Duodenal mucosa (tissue), 2 donors: ENCODE results near the gene IL21.

Experiments
- H3K27ac ChIP-seq: one replicate; pipeline ENCODE4 v1.7.0; 2013; ENCODE audit warnings: low read depth, low read length
- H3K27me3 ChIP-seq, 2 donors: one replicate each; pipeline ENCODE4 v1.7.0; 2013; ENCODE audit warnings: low read length in 2 of 2, control low read depth in 1 of 2; ENCODE audit not compliant: insufficient read depth in 2 of 2, control insufficient read depth in 1 of 2
- H3K36me3 ChIP-seq, 2 donors: one replicate each; pipeline ENCODE4 v1.7.0; 2013; ENCODE audit warnings: low read length in 2 of 2, control low read depth in 1 of 2; ENCODE audit not compliant: insufficient read depth in 2 of 2, control insufficient read depth in 1 of 2
- H3K4me1 ChIP-seq, 2 donors: one replicate each; pipeline ENCODE4 v1.7.0; 2013; ENCODE audit warnings: low read length in 2 of 2, control low read depth in 1 of 2; ENCODE audit not compliant: insufficient read depth in 2 of 2, control insufficient read depth in 1 of 2
- H3K4me3 ChIP-seq, 2 donors: one replicate each; pipeline ENCODE4 v1.7.0; 2013; ENCODE audit warnings: low read length in 2 of 2, low read depth in 1 of 2
- H3K9ac ChIP-seq, 2 donors: one replicate each; pipeline ENCODE4 v1.7.0; 2013; ENCODE audit warnings: low read length in 2 of 2, low read depth in 1 of 2
- H3K9me3 ChIP-seq, 2 donors: one replicate each; pipeline ENCODE4 v1.7.0; 2013; ENCODE audit warnings: low read length in 2 of 2, control low read depth in 1 of 2; ENCODE audit not compliant: control insufficient read depth in 1 of 2

IL21 gene

GRCh38 chr4:122621016-122621507, at the start of gene IL21:
IL21 (minus strand) TSS chr4:122621066; CDS start chr4:122621011, 55 bp downstream.
- H3K27ac ChIP-seq: no peak within 1 kb of the TSS

GRCh38 chr4:122669911-122670738, 49.3 kb upstream of the IL21 start:
- H3K4me1 ChIP-seq: no peaks in the 10 kb centered on the region
- no peaks in the 10 kb centered on the region for H3K27me3 ChIP-seq
- no peaks in the 10 kb centered on the region for H3K36me3 ChIP-seq
- H3K9me3 ChIP-seq: no peaks in the 10 kb centered on the region
- no peak overlapping the region for H3K4me3 ChIP-seq
- no peak overlapping the region for H3K9ac ChIP-seq
- H3K27ac ChIP-seq: no peak overlapping the region

More at GRCh38 chr4:122621016-122621507, at the start of gene IL21:
- H3K4me3 ChIP-seq: no peak within 1 kb of the TSS
- no peaks in the 10 kb centered on the region for H3K36me3 ChIP-seq
- no peaks in the 10 kb centered on the region for H3K27me3 ChIP-seq
- no peaks in the 10 kb centered on the region for H3K9me3 ChIP-seq
- H3K4me1 ChIP-seq: no peaks in the 10 kb centered on the region
- H3K9ac ChIP-seq: no peak within 1 kb of the TSS

- no peak overlapping the region for H3K27ac ChIP-seq
- no peaks in the 10 kb centered on the region for H3K27me3 ChIP-seq
- no peaks in the 10 kb centered on the region for H3K9me3 ChIP-seq
- H3K36me3 ChIP-seq: no peaks in the 10 kb centered on the region
- H3K9ac ChIP-seq: no peak overlapping the region
- no peaks in the 10 kb centered on the region for H3K4me1 ChIP-seq
- H3K4me3 ChIP-seq: no peak overlapping the region
These were observed 47.4 kb upstream of the IL21 start for GRCh38 chr4:122668241-122668640.

GRCh38 chr4:122666527-122667245, 45.8 kb upstream of the IL21 start:
- Histone ChIP-seq H3K27me3 (no peaks in the 10 kb centered on the region), H3K9ac (no peak overlapping the region), H3K9me3 (no peaks in the 10 kb centered on the region), H3K4me1 (no peaks in the 10 kb centered on the region), H3K36me3 (no peaks in the 10 kb centered on the region), H3K4me3 (no peak overlapping the region), H3K27ac (no peak overlapping the region)

GRCh38 chr4:122665161-122665929, 44.5 kb upstream of the IL21 start:
- H3K27ac ChIP-seq: no peak overlapping the region
- H3K4me3 ChIP-seq: no peak overlapping the region
- H3K9me3 ChIP-seq: no peaks in the 10 kb centered on the region
- H3K4me1 ChIP-seq: no peaks in the 10 kb centered on the region
- no peak overlapping the region for H3K9ac ChIP-seq
- H3K36me3 ChIP-seq: no peaks in the 10 kb centered on the region
- H3K27me3 ChIP-seq: no peaks in the 10 kb centered on the region

- Histone ChIP-seq H3K9me3 (no peaks in the 10 kb centered on the region), H3K4me1 (no peaks in the 10 kb centered on the region), H3K36me3 (no peaks in the 10 kb centered on the region), H3K9ac (no peak overlapping the region), H3K27me3 (no peaks in the 10 kb centered on the region), H3K4me3 (no peak overlapping the region), H3K27ac (no peak overlapping the region)
These were observed 43.1 kb upstream of the IL21 start for GRCh38 chr4:122663814-122664610.

GRCh38 chr4:122663291-122663690, 42.4 kb upstream of the IL21 start:
- H3K27ac ChIP-seq: no peak overlapping the region
- H3K4me3 ChIP-seq: no peak overlapping the region
- H3K36me3 ChIP-seq: no peaks in the 10 kb centered on the region
- no peaks in the 10 kb centered on the region for H3K27me3 ChIP-seq
- no peaks in the 10 kb centered on the region for H3K9me3 ChIP-seq
- H3K9ac ChIP-seq: no peak overlapping the region
- no peaks in the 10 kb centered on the region for H3K4me1 ChIP-seq

- no peaks in the 10 kb centered on the region for H3K4me1 ChIP-seq
- no peak overlapping the region for H3K27ac ChIP-seq
- no peaks in the 10 kb centered on the region for H3K27me3 ChIP-seq
- no peaks in the 10 kb centered on the region for H3K36me3 ChIP-seq
- no peaks in the 10 kb centered on the region for H3K9me3 ChIP-seq
- H3K9ac ChIP-seq: no peak overlapping the region
- no peak overlapping the region for H3K4me3 ChIP-seq
These were observed 41.8 kb upstream of the IL21 start for GRCh38 chr4:122662701-122663100.

GRCh38 chr4:122661176-122662160, 40.6 kb upstream of the IL21 start:
- no peaks in the 10 kb centered on the region for H3K4me1 ChIP-seq
- no peak overlapping the region for H3K27ac ChIP-seq
- H3K27me3 ChIP-seq: no peaks in the 10 kb centered on the region
- H3K4me3 ChIP-seq: no peak overlapping the region
- no peaks in the 10 kb centered on the region for H3K36me3 ChIP-seq
- no peak overlapping the region for H3K9ac ChIP-seq
- H3K9me3 ChIP-seq: no peaks in the 10 kb centered on the region
